ENCODE measurements around the gene ALDH2.

DNA sequence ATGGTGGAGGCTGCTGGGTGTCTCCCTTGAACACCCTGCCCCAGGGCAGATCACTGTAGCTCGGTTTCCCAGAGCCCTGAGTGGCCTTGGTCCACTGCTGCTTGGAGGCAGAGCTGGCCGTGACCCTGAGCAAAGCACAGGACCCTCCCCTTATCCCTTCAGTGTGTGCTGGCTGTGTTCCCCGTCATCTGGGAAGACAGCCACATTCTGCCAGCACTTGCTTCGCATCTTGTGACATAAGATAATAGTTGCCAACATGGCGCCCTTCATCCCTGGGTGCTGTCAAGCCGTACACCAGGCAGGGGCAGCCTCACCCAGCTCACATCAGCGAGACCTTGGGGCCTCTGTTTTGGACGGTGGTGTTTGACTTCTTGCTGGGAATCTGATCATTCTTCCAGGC is 12.1 kb upstream of the ALDH2 start:
- TF ChIP-seq CTCF (IDR thresholded peaks at IDR 0.05): no peak
- TF ChIP-seq POLR2A (IDR thresholded peaks at IDR 0.05): no peak

Data from adrenal gland (tissue), 5 donors.